Keratinocyte (primary cell): ENCODE measurements around the gene CCDC33. TPM values are rescaled to one million over a fixed set of nuclear protein-coding genes. Genes with fewer than 3 reads are reported as not detected.

Experiments used
- DNase-seq: peaks from one replicate; pipeline ENCODE4 v3.0.0-alpha.2; 2011; ENCODE audit warnings: low read depth, missing footprints, low spot score
- FAIRE-seq: peaks from 2 replicates; lab custom pipeline; 2011; peaks lifted over from hg19 to GRCh38; lab: Jason Lieb, UNC
- H2AFZ ChIP-seq: 2 replicates; pipeline ENCODE4 v1.6.0; 2012; ENCODE audit warnings: low read length, control low read depth, inconsistent platforms; ENCODE audit not compliant: control insufficient read depth
- H3K27ac ChIP-seq: 2 replicates; pipeline ENCODE4 v1.5.1; 2011; ENCODE audit warnings: low read length; ENCODE audit not compliant: control insufficient read depth, insufficient read depth
- H3K27me3 ChIP-seq: 3 replicates; pipeline ENCODE4 v1.6.0; 2011; ENCODE audit warnings: low read length; ENCODE audit not compliant: control insufficient read depth, insufficient read depth; ENCODE audit errors: extremely low read depth
- H3K36me3 ChIP-seq, 2 experiments: 2 replicates in 1 of 2; 3 replicates in 1 of 2; pipeline ENCODE4 v1.5.1; 2011; ENCODE audit warnings: low read length in 2 of 2, mild to moderate bottlenecking in 1 of 2; ENCODE audit not compliant: control insufficient read depth in 2 of 2, insufficient read depth in 2 of 2; ENCODE audit errors: extremely low read depth in 1 of 2
- H3K4me1 ChIP-seq: 3 replicates; pipeline ENCODE4 v1.5.1; 2011; ENCODE audit warnings: low read length; ENCODE audit not compliant: control insufficient read depth, insufficient read depth; ENCODE audit errors: extremely low read depth
- H3K4me2 ChIP-seq: 3 replicates; pipeline ENCODE4 v1.6.0; 2011; ENCODE audit warnings: low read depth, low read length; ENCODE audit not compliant: control insufficient read depth, insufficient read depth; ENCODE audit errors: extremely low read depth
- H3K4me3 ChIP-seq, 3 experiments: fragments of 200-600 bp in 1 of 3; sonication (generic) in 1 of 3; 2 replicates in 2 of 3; 3 replicates in 1 of 3; pipeline ENCODE4 v1.5.1; 2011 to 2016; ENCODE audit warnings: low read length in 3 of 3, mild to moderate bottlenecking in 3 of 3, control low read depth in 2 of 3, inconsistent platforms in 1 of 3, low read depth in 1 of 3, mixed read lengths in 1 of 3, mixed run types in 1 of 3, moderate library complexity in 1 of 3; ENCODE audit not compliant: control insufficient read depth in 2 of 3, insufficient read depth in 2 of 3; ENCODE audit errors: extremely low read depth in 1 of 3
- H3K79me2 ChIP-seq: 2 replicates; pipeline ENCODE4 v1.6.0; 2012; ENCODE audit warnings: low read length; ENCODE audit not compliant: control insufficient read depth, insufficient read depth
- H3K9ac ChIP-seq: 3 replicates; pipeline ENCODE4 v1.6.0; 2011; ENCODE audit warnings: low read length; ENCODE audit not compliant: control insufficient read depth, insufficient read depth; ENCODE audit errors: extremely low read depth
- H3K9me1 ChIP-seq: 3 replicates; pipeline ENCODE4 v1.6.0; 2011; ENCODE audit warnings: low read length; ENCODE audit not compliant: control insufficient read depth, insufficient read depth; ENCODE audit errors: extremely low read depth
- H3K9me3 ChIP-seq: 2 replicates; pipeline ENCODE4 v1.5.1; 2012; ENCODE audit warnings: low read depth, low read length; ENCODE audit not compliant: control insufficient read depth
- H4K20me1 ChIP-seq: 3 replicates; pipeline ENCODE4 v1.6.0; 2011; ENCODE audit warnings: low read length; ENCODE audit not compliant: control insufficient read depth, insufficient read depth; ENCODE audit errors: extremely low read depth
- CTCF ChIP-seq, 3 experiments: IDR thresholded peaks in 1 of 3; conservative IDR thresholded peaks in 1 of 3; optimal IDR thresholded peaks in 1 of 3; 2 replicates in 2 of 3; 3 replicates in 1 of 3; pipeline versions ENCODE3 to v1.5.1; 2011; ENCODE audit warnings: low read length in 3 of 3, mild to moderate bottlenecking in 3 of 3, moderate library complexity in 2 of 3, control low read depth in 1 of 3, inconsistent platforms in 1 of 3; ENCODE audit not compliant: insufficient read depth in 2 of 3; ENCODE audit errors: extremely low read depth in 1 of 3
- EZH2 ChIP-seq: IDR thresholded peaks from one replicate; pipeline ENCODE4 v1.6.1; 2012; ENCODE audit warnings: inconsistent platforms, mild to moderate bottlenecking, low read length, moderate library complexity
- dilution Hi-C: fragments of 300-500 bp; cut with MboI; formaldehyde crosslinking; loops from one replicate; pipeline ENCODE4 v1.7.0; 2020; ENCODE audit warnings: low sequenced_read_pairs; ENCODE audit not compliant: extremely low pct_ligation_motif_present
- polyA plus RNA-seq, 5 experiments: library from polyadenylated mRNA; depleted of rRNA in 3 of 5; stranded (reverse) in 3 of 5; stranded (forward) in 1 of 5; unstranded in 1 of 5; fragments of >200 nt; gene quantifications; 1 replicate in 1 of 5; 2 replicates in 3 of 5; 3 replicates in 1 of 5; pipeline versions ENCODE4 v1.2.1 to v1.2.3, GENCODE V29; 2011 to 2012; ENCODE audit warnings: missing spikeins in 2 of 5, low read depth in 1 of 5, low replicate concordance in 1 of 5

Gene CCDC33
- polyA plus RNA-seq, 1 donor (not counting 4 experiments of a cell fraction or from before 2014, with no cell fraction given) = not detected

GRCh38 chr15:74368121-74368520 is 132.0 kb downstream of the CCDC33 start:
- Histone ChIP-seq H3K36me3 (no peaks in the 10 kb centered on the region), H3K4me3 (no peak overlapping the region), H3K79me2 (no peaks in the 10 kb centered on the region), H3K27ac (no peak overlapping the region), H2AFZ (no peak overlapping the region), H3K27me3 (peaks cover 50% of the 10 kb centered on the region), H3K4me1 (peaks cover 6% of the 10 kb centered on the region), H4K20me1 (no peaks in the 10 kb centered on the region), H3K9ac (no peak overlapping the region), H3K9me1 (no peaks in the 10 kb centered on the region), H3K9me3 (no peaks in the 10 kb centered on the region), H3K4me2 (no peak overlapping the region)
- TF ChIP-seq EZH2 (no peak), CTCF (optimal IDR thresholded peaks at IDR 0.05 in 1 of 3, IDR thresholded peaks at IDR 0.05 in 1 of 3, conservative IDR thresholded peaks at IDR 0.05 in 1 of 3; ENCODE audit: extremely low read depth in 1 of 3, insufficient read depth in 2 of 3, low read length in 3 of 3) (no peak)
- FAIRE-seq = no peak
- dilution Hi-C loops = no loop called here
- no peak for DNase-seq

- no peaks in the 10 kb centered on the region for H3K9me3 ChIP-seq
- TF ChIP-seq CTCF (optimal IDR thresholded peaks at IDR 0.05 in 1 of 3, IDR thresholded peaks at IDR 0.05 in 1 of 3, conservative IDR thresholded peaks at IDR 0.05 in 1 of 3; ENCODE audit: extremely low read depth in 1 of 3, insufficient read depth in 2 of 3, low read length in 3 of 3) = no peak
- no peak for TF ChIP-seq EZH2
- no peak overlapping the region for H2AFZ ChIP-seq
- H3K27ac ChIP-seq = no peak overlapping the region
- peaks cover 52% of the 10 kb centered on the region for H3K27me3 ChIP-seq
- H3K4me3 ChIP-seq = no peak overlapping the region
- dilution Hi-C loops = no loop called here
- no peaks in the 10 kb centered on the region for H3K79me2 ChIP-seq
- FAIRE-seq = no peak
- DNase-seq = no peak
- no peaks in the 10 kb centered on the region for H4K20me1 ChIP-seq
- no peak overlapping the region for H3K9ac ChIP-seq
- no peak overlapping the region for H3K4me2 ChIP-seq
- peaks cover 10% of the 10 kb centered on the region for H3K4me1 ChIP-seq
- H3K9me1 ChIP-seq = no peaks in the 10 kb centered on the region
- no peaks in the 10 kb centered on the region for H3K36me3 ChIP-seq
Observed at GRCh38 chr15:74369084-74369745, 133.1 kb downstream of the CCDC33 start.
